Dermis microvascular lymphatic vessel endothelial cell (primary cell): ENCODE measurements around the gene TMEM63C. TPM values are rescaled to one million over a fixed set of nuclear protein-coding genes. Genes with fewer than 3 reads are reported as not detected.

Experiments
- DNase-seq, 2 donors: peaks; one replicate each; pipeline versions ENCODE4 v3.0.0 to v3.0.0-alpha.2; 2010; ENCODE audit warnings: low read depth in 2 of 2
- total RNA-seq: library from RNA; depleted of rRNA; stranded (reverse); fragments of >200 nt; gene quantifications from 2 replicates; pipeline ENCODE4 v1.2.1, GENCODE V29; 2014

TMEM63C gene
- total RNA-seq, 1 donor from 2014 or later = 0.77 TPM

DNA sequence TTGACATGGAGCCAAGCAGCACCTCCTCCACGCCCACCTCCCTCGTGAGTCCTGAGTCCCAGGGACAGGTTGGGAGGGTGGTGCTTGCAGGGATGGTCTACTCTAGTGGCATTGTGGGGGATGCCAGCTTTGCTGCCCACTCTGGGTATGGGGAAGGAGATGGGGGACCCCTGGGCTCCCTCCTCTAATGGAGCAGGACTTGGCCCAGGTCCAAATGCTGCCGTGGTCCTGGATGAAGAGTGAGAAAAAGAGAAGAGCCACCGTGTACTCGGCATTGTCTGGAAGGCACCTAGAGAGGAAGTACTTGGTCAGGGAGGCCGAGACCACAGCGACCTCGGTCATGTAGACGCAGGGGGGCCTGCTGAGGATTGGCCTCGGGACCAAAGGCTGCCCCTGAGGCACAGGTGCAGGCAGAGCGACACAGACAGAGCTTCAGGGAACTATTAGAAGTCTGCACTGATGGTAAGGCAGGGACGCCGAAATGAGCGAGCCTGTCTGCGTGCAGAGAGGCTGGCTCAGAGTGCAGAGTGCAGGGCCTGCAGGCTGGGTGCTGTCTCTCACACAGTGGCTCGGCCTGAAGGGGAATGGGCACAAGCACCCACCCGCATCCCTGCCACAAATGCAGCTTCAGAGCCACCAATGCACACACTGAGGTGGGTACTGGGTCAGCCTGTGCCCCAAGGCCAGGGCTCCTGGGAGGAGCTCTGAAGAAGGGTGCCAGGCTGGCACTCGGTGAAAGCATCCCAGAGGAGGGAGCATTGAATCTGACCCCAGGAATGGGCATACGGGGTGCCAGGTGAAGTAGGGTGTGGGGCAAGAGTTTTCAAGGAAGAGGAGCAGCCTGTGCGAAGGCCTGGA lies 72.0 kb downstream of the TMEM63C start:
- no peak for DNase-seq

DNA sequence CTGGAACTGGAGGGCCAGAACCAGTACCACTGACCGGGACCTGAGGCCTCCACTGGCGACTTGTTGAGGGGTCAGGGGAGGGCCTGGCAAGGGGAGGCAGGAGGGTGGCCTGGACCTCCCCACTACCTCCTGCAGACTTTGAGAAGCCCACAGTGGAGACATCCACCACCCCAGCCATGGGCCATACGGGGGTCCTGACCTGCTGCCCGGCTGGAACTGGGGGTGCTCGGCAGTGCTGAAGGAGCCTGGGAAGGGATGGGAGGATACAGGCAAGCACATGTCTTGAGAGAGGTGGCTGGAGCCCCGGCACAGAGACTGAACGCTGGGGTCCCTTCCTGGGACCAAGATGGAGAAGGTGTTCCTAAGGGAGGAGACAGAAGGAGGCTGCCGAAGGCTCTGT lies 75.1 kb downstream of the TMEM63C start:
- DNase-seq = no peak

DNA sequence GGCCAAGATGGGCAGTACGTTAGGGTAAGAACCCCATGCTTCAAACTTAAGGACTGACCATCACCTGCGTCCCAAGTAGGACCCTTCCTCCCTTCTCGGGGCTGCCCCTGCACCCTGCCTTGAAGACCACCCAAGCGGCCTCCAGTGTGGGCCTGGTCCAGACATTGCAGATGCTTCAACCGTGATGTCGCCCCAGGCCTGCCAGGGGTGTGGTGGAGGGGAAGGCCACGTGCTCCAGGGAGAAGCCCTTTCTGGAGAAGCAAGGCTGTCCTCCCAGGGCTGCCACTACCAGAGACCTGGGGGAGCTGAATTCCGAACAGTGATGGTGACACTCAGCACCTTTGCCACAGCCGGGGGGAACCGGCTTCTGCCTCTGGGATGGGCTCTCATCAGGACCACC lies 76.1 kb downstream of the TMEM63C start:
- no peak for DNase-seq

DNA sequence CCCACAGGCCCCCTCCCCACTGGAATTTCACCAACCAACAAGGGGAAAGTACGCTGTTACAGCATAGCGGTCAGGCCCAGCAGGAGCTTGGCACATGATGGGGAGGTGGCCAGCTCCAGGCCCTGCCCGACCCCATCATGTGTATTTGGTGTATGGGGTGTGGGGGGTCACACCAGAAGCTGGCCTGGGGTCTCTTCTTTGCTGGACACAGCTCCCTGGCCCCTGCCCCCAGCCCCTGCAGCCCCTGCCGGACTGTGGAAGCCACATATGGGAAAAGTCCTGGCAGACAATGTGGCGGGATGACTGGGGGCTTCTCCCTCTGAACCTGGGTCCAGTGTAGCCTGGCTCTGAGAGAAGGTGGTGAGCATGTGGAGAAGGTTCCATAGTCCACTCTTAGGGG lies 77.0 kb downstream of the TMEM63C start:
- no peak for DNase-seq

DNA sequence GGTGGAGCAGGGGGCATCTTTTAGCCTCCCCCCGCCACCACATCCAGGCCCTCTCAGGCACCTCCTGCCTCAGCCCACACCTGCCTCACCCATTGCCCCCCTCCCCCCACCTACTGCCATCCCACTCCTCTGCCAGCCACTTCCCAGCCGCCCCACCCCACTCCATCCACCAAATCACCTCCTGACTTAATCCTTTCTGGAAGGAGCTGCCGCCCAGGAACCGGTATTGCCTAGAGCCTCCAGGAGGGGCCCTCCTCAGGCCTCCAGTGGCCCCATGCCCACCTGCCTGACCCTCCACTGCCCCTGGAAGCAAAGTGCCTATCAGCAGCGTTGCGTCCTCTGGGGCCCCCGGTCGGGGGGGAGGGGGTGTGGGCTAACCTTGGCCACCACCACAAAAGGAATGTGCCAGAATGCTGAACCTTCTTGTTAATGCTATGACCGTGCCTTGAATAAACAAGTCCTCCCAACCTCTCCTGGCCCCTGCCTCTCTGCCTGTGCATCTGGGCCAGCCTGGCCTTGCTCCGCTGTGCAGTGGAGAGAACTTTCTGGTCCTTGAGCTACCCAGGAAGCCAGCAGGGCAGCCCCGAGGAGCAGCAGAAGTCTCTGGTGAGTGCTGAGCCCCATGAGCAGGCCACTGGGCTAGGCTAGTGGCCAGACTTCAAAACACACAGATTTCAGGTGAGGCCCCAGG lies 77.6 kb downstream of the TMEM63C start:
- DNase-seq = no peak

DNA sequence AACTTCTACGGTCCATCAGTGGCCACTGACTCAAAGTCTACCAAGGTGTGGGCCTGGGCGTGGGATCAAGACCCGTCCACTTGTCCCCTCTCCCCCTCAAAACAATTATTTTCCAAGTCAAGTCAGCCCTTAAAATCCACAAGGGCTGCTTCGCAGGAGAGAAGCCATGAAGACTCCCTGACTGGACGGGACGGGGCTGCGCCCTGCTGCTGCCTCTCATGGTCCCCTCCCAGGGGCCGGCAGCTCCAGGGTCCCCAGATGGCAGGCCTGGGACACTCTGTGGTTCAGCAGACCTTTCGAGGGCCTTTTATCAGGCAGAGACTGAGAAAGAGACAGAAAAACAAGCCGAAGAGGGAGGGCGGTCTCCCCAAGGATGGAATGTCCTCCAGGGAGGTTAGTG lies 78.6 kb downstream of the TMEM63C start:
- no peak for DNase-seq

DNA sequence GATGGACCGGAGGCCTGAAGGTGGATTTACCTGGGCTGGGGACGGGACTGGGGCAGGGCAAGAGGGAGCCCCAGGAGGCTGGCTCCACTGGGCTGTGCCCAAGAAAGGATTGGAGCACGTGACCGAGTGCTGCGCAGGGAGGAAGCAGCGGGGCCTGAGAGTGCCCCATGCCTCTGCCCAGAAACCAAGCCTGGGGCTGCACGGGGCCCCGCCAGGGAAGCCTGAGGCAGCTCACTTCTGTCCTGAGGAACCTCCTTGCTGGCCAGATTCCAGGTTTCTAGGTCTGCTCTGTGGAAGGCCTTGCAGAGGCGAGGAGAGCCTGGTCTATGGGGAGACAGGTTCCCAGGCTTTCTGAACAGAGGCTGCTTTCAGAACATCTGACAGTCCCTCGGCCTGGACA lies 79.0 kb downstream of the TMEM63C start:
- no peak for DNase-seq

DNA sequence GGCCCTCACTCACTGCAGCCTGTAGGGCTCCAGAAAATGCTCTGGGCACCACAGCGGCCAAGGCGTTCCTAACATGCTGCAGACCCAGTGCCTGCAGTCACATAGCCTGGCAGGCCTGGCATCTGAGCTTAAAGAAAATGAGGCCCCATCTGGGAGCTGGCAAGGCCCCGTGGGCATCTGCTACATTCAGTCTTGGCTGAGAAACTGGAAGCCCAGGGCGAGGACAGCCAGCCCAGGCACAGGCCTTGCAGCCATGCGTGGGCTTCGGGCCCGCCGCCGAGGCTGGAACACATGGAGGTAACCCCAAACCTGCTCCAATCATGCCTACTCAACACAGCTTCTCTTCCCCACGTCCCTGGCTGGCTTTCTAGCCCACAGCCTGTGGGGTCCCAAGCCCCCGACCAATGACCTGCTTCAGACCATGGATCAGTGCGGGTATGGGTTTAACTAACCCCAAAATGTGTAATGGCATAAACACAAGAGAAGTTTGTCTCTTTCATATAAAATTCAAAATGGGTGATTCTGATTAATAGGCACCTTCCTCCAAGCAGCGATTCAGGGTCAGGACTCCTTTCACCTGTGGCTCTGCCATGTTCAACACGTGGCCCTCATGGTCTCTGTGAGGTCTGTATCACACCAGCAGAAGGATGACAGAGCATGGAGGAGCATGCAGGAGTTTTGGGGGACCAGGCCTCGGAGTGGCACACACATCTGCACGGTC lies 83.0 kb downstream of the TMEM63C start:
- no peak for DNase-seq

DNA sequence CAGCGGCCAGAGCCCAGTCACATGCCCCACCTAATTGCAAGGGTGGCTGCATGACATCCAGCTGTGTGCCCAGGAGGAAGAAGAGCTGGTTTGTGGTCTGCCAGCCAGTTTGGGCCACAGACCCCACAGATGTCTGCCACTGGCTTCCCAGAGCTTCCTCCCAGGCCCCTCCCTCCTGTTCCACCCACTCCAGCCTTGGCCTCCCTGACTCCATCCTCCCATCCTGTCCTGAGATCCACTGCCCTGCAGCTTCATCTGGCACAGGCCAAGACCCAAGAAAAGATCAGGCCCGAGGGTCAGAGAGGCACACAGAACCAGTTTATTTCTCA lies 83.6 kb downstream of the TMEM63C start:
- DNase-seq = no peak

DNA sequence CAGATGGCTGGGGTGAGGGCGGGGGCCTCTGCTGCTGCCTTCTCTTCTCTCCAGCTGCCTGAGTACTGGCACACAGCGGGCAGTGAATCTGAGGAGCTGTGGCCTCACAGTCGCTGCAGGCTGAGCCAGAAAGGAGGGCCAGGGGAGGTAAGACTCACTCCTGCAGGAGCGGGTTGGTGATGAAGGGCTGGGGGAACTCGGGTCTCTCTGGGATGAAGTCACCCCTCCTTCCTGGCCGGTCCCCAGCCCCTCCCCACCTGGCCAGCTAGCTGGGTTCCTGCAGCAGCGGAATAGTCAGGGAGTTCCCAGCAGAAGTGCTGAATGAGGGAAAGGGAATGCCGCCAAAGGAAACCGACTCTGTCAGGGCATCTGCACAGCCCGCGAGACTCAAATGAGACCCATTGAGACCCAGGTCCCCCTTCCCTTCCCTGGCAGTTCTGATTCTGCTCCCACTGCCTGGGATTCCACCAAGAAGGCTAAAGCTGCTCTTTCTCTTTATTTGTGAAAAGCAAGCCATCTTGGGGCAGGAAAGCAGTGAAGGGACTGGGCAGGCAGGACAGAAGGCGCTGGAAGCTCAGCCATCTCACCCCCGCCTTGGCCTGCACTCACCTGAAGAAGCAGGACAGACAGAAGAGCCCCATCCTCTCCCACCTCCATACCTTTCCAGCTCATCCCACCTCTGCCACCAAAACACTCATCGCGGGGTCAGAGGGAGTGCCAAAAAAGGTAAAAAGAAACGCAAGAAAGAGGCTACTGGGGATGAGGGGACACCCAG lies 84.2 kb downstream of the TMEM63C start:
- DNase-seq = no peak

DNA sequence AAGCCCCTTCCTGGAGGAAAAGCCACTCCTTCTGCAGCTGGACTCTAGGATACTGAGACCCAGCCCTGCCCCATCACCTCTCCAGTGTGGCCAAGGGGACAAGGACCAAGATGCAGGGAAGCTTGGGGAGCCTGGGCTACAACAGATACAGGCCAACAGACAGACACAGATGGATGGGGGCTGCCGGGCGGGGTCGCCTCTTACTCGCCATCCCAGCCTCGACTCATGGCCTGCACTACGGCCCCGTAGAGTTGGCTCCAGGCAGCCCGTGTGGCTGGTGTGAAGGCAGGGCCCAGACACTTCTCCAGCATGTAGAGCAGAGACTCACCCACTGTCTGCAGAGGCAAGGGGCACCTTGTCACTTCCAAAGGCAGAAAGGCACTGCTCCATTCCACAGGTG lies 84.7 kb downstream of the TMEM63C start:
- no peak for DNase-seq

DNA sequence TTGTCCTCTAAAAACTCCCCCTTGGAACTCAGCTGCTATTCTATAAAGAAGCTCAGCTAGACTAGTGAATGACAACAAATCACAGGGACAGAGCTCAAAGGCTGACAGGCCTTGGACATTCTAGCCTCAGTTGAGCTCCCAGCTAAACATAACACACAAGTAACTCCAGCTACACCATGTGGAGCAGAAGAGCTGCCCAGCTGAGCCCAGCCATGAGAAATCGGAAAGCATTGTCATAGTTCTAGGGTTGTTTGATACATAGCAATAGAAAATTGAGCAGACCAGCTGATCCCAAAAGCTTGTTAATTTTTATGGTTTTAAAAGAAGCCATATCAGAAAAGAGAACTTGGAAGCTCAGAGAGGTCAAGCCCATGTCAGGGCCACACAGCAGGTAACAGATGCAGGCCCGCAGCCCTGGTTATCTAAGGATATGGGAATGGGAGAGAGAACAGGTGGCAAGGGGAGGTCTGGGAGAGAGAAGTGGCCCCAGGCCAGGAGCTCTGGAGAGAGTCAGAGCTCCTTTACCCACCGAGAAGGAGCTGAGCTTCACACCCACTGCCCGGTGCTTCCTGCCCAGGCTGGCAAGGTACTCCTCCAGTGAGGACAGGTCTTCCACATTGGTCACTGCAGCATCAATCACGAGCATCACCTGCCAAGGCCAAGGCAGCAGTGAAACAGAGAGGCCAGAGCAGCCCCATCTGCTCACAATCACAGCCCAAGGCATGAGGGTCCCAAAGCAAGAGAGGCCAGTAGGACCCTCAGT lies 86.5 kb downstream of the TMEM63C start:
- no peak for DNase-seq

DNA sequence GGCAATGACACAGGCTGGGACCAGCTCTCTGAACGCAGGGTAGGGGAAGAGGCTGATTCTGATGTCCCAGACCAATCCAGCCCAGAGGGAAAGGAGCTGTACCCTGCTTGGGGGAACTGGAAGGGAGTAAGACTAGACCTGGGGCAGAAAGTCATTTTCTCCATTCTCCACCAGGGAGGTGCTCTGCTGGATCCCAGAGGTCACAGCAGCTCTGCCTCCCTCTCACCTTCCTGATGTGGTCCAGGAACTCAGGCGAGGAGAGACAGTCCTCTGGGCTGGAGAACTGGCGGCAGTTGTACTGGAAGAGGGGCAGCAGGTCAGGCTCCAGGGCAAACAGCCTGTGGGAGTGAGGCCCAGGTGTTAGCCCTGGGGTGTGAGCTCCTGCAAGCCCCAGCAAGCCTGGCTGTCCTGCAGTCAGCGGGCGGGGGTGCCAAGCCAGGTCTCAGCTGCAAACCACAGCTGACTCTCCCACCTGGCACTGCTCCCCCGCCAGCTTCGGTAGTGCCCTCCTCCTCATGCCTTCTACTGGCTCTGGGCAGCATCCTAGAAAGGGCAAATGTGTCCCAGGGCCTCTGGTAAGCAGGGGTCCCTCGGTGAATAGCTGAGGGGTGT lies 87.5 kb downstream of the TMEM63C start:
- DNase-seq = no peak

DNA sequence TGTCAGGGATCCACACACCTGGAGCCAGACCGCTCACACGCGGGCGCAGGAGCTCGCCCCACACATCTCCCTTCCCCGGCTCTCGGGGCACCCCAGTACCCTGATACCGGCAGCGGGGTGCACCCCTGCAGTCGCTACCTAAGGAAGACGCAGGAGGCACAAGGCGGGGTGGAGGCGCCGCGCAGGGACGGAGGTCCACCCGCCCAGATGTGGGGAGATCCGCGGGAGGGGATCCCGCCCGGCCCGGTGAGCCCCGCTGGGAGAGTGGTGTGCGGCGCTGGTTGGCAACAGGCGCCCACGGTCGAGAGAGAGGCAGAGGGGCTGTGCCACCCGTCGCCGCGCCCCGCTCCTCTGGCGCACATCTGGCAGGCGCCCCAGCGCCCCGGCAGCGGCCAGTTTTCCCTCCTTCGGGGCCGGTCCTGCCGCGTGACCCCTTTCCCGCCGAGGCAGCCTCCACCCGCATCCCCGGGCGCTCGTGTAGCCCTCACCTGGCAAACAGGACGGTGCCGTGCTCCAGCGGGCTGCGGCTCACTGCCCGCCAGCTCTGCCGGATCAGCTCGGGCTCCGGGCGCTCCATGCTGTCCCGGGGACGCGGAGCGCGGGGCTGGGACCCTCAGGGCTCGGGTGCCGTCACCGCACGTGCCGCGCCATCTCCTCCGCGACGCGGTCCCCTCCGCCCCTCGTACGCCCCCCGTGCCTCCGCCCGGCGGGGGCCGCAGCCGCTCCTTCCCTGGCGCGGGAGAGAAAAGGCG lies 88.9 kb downstream of the TMEM63C start:
- no peak for DNase-seq

DNA sequence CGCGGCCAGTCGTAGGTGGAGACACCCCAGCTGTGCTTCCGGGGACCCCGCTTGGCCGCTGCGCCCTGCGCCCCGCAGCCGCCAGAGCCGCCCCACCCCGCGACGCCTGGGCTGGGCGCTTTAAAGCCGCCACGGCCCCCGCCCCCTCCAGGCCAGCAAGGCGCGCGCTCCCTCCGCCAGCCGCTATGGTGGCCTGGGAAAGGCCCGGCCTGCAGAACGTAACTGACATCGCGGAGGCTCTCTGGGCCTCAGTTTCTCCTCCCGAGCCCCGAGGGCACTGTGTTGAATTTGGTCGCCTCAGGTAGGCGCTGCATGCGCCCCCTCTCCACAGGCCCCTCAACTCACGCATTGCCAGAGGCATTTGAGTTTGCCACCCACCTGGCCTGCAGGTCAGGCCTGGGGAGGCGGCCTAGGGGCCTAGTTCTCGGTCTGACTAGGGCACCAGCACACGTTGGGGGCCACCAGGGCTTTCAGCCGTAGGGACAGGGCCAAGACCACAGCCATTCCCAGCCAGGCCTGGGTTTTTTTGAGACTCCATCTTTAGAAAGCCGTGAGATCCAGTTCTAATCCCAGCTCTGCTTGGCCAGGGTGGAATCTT lies 89.6 kb downstream of the TMEM63C start, which contains the start of gene NGB:
TSS of gene NGB (minus strand) at position 94 of the 598 bp plus-strand sequence. CDS start 269 bp downstream, outside the sequence.
- DNase-seq = no peak

DNA sequence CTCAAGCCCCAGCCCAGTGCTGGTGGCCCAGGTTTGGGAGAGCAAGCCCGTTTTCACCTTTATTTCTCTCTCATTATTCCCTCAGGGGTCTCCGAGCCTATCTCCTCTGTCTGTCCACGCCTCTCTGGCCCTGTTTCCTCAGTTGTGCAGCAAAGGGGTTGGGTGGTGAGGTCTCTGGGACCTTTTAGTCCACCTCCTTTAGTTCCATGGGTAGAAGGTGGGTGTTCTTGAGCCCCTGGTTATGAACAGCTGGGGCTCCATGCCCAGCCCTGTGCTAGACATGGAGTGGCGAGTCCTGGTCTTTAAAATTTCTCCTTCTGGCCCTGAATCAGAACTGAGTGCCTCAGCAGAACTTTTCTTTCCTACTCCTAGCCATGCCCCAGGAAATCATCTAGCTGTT lies 90.7 kb downstream of the TMEM63C start:
- no peak for DNase-seq

DNA sequence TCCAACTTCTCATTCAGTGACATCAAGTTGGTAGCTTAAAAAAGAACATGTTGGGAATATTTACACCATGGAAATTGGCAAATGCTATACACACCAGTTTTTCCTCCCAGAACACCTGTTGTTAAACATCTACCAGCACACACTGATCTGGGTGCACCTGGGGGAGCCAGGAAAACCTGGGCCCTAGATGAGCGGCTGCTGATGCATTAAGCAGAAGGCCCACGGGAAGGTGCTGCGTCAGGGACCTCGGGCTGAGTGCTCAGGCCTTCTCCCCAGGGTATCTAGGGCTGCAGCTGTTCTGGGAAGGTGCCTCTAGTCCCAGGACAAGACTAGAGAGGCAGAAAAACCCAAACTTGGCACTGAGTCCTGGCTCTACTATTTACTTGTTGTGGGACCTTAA lies 92.2 kb downstream of the TMEM63C start:
- DNase-seq = no peak

DNA sequence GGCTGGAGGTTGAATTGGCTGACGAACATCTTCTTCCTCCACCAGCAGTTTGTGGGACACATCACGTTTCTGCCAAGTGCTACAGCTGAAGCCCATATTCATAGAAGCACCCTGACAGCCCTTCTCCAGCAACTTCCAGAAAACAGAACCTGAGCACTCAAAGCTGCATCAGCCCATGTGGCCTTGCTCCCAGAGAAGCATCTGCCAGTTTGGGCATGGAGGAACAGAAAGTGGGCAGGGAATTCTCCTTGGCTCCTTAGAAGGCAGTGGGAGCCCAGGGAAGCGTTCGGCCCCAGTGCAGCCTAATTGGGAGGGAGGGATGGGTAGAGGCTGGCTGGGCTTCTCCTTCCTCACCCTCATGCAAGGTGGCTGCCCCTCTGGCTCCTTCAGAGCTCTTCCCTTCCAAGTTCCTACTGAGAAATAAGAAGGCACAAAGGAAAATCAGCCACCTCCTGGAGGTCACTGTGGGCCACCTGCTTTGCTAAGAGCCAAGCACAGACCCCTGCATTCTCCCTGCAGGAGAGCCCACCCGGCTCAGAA lies 93.5 kb downstream of the TMEM63C start:
- DNase-seq = no peak

DNA sequence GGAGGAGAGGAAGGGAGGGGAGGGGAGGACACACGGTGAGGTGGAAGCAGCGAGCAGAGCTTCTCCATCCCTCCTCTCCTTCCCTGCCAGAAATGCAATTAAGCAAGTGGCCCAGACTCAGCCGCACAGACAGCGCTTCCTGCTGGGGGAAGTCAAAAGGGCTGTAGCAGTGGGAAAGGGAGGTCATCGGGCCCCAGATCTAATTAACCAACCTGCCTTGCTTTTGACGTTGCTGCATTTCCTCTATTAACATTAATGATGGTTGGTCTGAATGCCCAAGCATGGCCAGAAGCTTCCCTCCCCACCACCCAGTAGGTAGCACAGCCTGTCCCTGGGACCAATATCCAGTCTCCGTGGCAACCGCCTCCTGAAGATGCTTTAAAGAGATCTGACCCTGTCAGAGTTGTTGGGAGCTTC lies 94.0 kb downstream of the TMEM63C start:
- DNase-seq = no peak
